Measurements from ENCODE around the gene ANKRD42. TPM values are rescaled to one million over a fixed set of nuclear protein-coding genes. Genes with fewer than 3 reads are reported as not detected.

The ANKRD42 gene
- total RNA-seq, 4 donors from 2014 or later, result 25.8 to 31.3 (median 30.1) TPM

GRCh38 chr11:83157594-83158356, 35.7 kb upstream of the ANKRD42 start:
- intact Hi-C loops (cut with DNase I), result loop anchor here (5.0 to 10.0 kb wide), 2 partner anchors 35 to 83 kb away; partner anchors contain the start of genes ANKRD42 and RAB30
- Histone ChIP-seq H3K9me3 (no peaks in the 10 kb centered on the region), H3K4me3 (replicated peaks in 1 of 3) (peak overlapping the region; percentile 54 to 97 (median 91)), H3K4me1 (peaks cover 17 to 28% of the 10 kb centered on the region in 2 donors), H3K27me3 (no peaks in the 10 kb centered on the region), H3K36me3 (no peaks in the 10 kb centered on the region), H3K27ac (peak overlapping the region; percentile 99)
- peak; percentile 50 to 52 for DNase-seq
- 0 to 1% methylated on average over 16 to 18 of the region's 18 CpGs for WGBS, 2 donors
- no peak for TF ChIP-seq CTCF (IDR thresholded peaks at IDR 0.05)
- TF ChIP-seq POLR2A (IDR thresholded peaks at IDR 0.05), result peak in 1 of 2 donors; percentile 29

- intact Hi-C loops (cut with DNase I), result loop anchor here (5.0 to 10.0 kb wide), 2 partner anchors 34 to 84 kb away; partner anchors contain the start of genes ANKRD42 and RAB30
Measured at GRCh38 chr11:83158357-83158786, 35.1 kb upstream of the ANKRD42 start.

GRCh38 chr11:83158965-83159901, 34.3 kb upstream of the ANKRD42 start:
- intact Hi-C loops (cut with DNase I), result loop anchor here (5.0 to 10.0 kb wide), 2 partner anchors 33 to 84 kb away; partner anchors contain the start of genes ANKRD42 and RAB30
- Histone ChIP-seq H3K9me3 (no peaks in the 10 kb centered on the region), H3K4me1 (peaks cover 17 to 28% of the 10 kb centered on the region in 2 donors)

More at GRCh38 chr11:83158357-83158786, 35.1 kb upstream of the ANKRD42 start:
- H3K36me3 ChIP-seq, result no peaks in the 10 kb centered on the region
- 1% methylated on average over 5 of the region's 5 CpGs for WGBS, 2 donors
- H3K27ac ChIP-seq, result peak overlapping the region; percentile 99
- H3K4me3 ChIP-seq (replicated peaks in 1 of 3), result peak overlapping the region; percentile 54 to 97 (median 91)
- H3K9me3 ChIP-seq, result no peaks in the 10 kb centered on the region
- no peak for TF ChIP-seq POLR2A (IDR thresholded peaks at IDR 0.05)
- no peak for TF ChIP-seq CTCF (IDR thresholded peaks at IDR 0.05)
- DNase-seq, result no peak
- peaks cover 17 to 28% of the 10 kb centered on the region in 2 donors for H3K4me1 ChIP-seq
- H3K27me3 ChIP-seq, result no peaks in the 10 kb centered on the region

More at GRCh38 chr11:83158965-83159901, 34.3 kb upstream of the ANKRD42 start:
- Histone ChIP-seq H3K36me3 (peaks cover under 1 to 1% of the 10 kb centered on the region in 2 donors), H3K27me3 (no peaks in the 10 kb centered on the region), H3K27ac (peak overlapping the region in 2 of 3 donors; percentile 99), H3K4me3 (replicated peaks in 1 of 3) (peak overlapping the region in 2 of 3 donors; percentile 91 to 97)
- DNase-seq, result no peak
- no peak for TF ChIP-seq POLR2A (IDR thresholded peaks at IDR 0.05)
- no peak for TF ChIP-seq CTCF (IDR thresholded peaks at IDR 0.05)
- WGBS, 2 donors, result 18 to 25% methylated on average over 15 of the region's 15 CpGs

All from thyroid gland (tissue), 4 donors.